Liver (tissue), 9 donors: ENCODE results near the gene RBM28. TPM values are rescaled to one million over a fixed set of nuclear protein-coding genes. Genes with fewer than 3 reads are reported as not detected.

Source experiments
- DNase-seq: peaks from one replicate; pipeline ENCODE4 v3.0.0-alpha.2; 2017; ENCODE audit warnings: low spot score
- H3K27ac ChIP-seq, 2 donors: one replicate each; pipeline ENCODE4 v1.7.0; 2013; ENCODE audit warnings: inconsistent platforms in 2 of 2, low read length in 2 of 2, control low read depth in 1 of 2, low read depth in 1 of 2, mild to moderate bottlenecking in 1 of 2
- H3K27me3 ChIP-seq, 4 donors: one replicate each; pipeline versions ENCODE4 v1.6.1 to v1.7.0; 2013; ENCODE audit warnings: low read length in 3 of 4, inconsistent platforms in 1 of 4, mild to moderate bottlenecking in 1 of 4, moderate library complexity in 1 of 4; ENCODE audit not compliant: control insufficient read depth in 4 of 4, insufficient read depth in 4 of 4
- H3K36me3 ChIP-seq, 4 donors: one replicate each; pipeline versions ENCODE4 v1.6.1 to v1.7.0; 2013; ENCODE audit warnings: low read length in 3 of 4, mild to moderate bottlenecking in 3 of 4, low read depth in 1 of 4, moderate library complexity in 1 of 4; ENCODE audit not compliant: control insufficient read depth in 4 of 4, insufficient read depth in 3 of 4
- H3K4me1 ChIP-seq, 4 donors: one replicate each; pipeline versions ENCODE4 v1.6.1 to v1.7.0; 2013; ENCODE audit warnings: low read length in 3 of 4, mild to moderate bottlenecking in 3 of 4, moderate library complexity in 1 of 4; ENCODE audit not compliant: control insufficient read depth in 4 of 4, insufficient read depth in 4 of 4
- H3K4me3 ChIP-seq, 3 donors: one replicate each; pipeline versions ENCODE4 v1.6.1 to v1.7.0; 2013; ENCODE audit warnings: low read length in 3 of 3, control low read depth in 1 of 3, low read depth in 1 of 3, mild to moderate bottlenecking in 1 of 3
- H3K9ac ChIP-seq, 2 donors: one replicate each; pipeline ENCODE4 v1.7.0; 2013; ENCODE audit warnings: low read length in 2 of 2, mild to moderate bottlenecking in 2 of 2, moderate library complexity in 2 of 2, control low read depth in 1 of 2, low read depth in 1 of 2
- H3K9me3 ChIP-seq, 4 donors: one replicate each; pipeline versions ENCODE4 v1.6.1 to v1.7.0; 2013; ENCODE audit warnings: low read length in 3 of 4; ENCODE audit not compliant: control insufficient read depth in 4 of 4
- EGR1 ChIP-seq, 2 donors: IDR thresholded peaks; 2 replicates each; pipeline ENCODE4 v1.6.1; 2016 to 2018; ENCODE audit warnings: antibody characterized with exemption in 2 of 2, low read depth in 2 of 2
- FOXA1 ChIP-seq: IDR thresholded peaks from 2 replicates; pipeline ENCODE4 v1.6.1; 2016; ENCODE audit warnings: antibody characterized with exemption
- FOXA2 ChIP-seq: IDR thresholded peaks from 2 replicates; pipeline ENCODE4 v1.6.1; 2016; ENCODE audit warnings: antibody characterized with exemption
- HNF4A ChIP-seq, 2 donors: conservative IDR thresholded peaks; 2 replicates each; pipeline ENCODE4 v1.6.1; 2016; ENCODE audit warnings: antibody characterized with exemption in 2 of 2, mild to moderate bottlenecking in 2 of 2
- HNF4G ChIP-seq: IDR thresholded peaks from 2 replicates; pipeline ENCODE4 v1.6.1; 2016; ENCODE audit warnings: antibody characterized with exemption
- JUND ChIP-seq, 2 donors: IDR thresholded peaks; 2 replicates each; pipeline ENCODE4 v1.6.1; 2016; ENCODE audit warnings: antibody characterized with exemption in 2 of 2
- RAD21 ChIP-seq, 2 donors: IDR thresholded peaks; 2 replicates each; pipeline ENCODE4 v1.6.1; 2016; ENCODE audit warnings: antibody characterized with exemption in 2 of 2, mild to moderate bottlenecking in 2 of 2
- RXRA ChIP-seq, 2 donors: IDR thresholded peaks; 2 replicates each; pipeline ENCODE4 v1.6.1; 2017 to 2018; ENCODE audit warnings: antibody characterized with exemption in 2 of 2, mild to moderate bottlenecking in 1 of 2
- SP1 ChIP-seq: IDR thresholded peaks from 2 replicates; pipeline ENCODE4 v1.6.1; 2018; ENCODE audit warnings: antibody characterized with exemption, mild to moderate bottlenecking
- ZBTB33 ChIP-seq: IDR thresholded peaks from 2 replicates; pipeline ENCODE4 v1.6.1; 2016; ENCODE audit warnings: antibody characterized with exemption
- WGBS: extraction: QIAGEN DNeasy Blood & Tissue Kit; methylation state at CpG from one replicate; pipeline ENCODE4 v1.1.7; 2013; 5-methylcytosine and 5-hydroxymethylcytosine counted together
- polyA plus RNA-seq, 2 donors: library from polyadenylated mRNA; stranded (reverse) in 1 of 2; unstranded in 1 of 2; fragments of 200-250 nt in 1 of 2; fragments of >200 nt in 1 of 2; fragmentation: Nextera tagmentation in 1 of 2; extraction: Ambion mirVana in 1 of 2; gene quantifications; one replicate each; pipeline versions ENCODE4 v1.2.1 to v1.2.3, GENCODE V29; 2013 to 2015
- total RNA-seq, 2 donors: library from RNA; depleted of rRNA; stranded (reverse); fragments of >200 nt; gene quantifications; one replicate each; pipeline ENCODE4 v1.2.3, GENCODE V29; 2014
- TF ChIP-seq, protein P1 (sequence below): fragments of 150-350 bp; IDR thresholded peaks from 2 replicates; pipeline ENCODE4 v1.5.1; 2017; ENCODE audit warnings: improper control_type of control experiment, low read depth, low read length; ENCODE audit not compliant: missing input control
- TF ChIP-seq, protein P2 (sequence below): IDR thresholded peaks from 2 replicates; pipeline ENCODE4 v1.6.1; 2016; ENCODE audit warnings: antibody characterized with exemption
- donor health status: healthy.
- donor health status: healthy.
- donor health status: healthy.
- donor health status: healthy.
- donor health status: healthy.

Gene RBM28
- total and polyA plus RNA-seq, 4 donors: 3.6 to 16.1 (median 11.7) TPM

- H3K4me3 ChIP-seq: no peak overlapping the region
- TF ChIP-seq FOXA1 (no peak), RAD21 (IDR thresholded peaks at IDR 0.05) (peak; percentile 76 to 86)
- TF ChIP-seq, protein P1, sequence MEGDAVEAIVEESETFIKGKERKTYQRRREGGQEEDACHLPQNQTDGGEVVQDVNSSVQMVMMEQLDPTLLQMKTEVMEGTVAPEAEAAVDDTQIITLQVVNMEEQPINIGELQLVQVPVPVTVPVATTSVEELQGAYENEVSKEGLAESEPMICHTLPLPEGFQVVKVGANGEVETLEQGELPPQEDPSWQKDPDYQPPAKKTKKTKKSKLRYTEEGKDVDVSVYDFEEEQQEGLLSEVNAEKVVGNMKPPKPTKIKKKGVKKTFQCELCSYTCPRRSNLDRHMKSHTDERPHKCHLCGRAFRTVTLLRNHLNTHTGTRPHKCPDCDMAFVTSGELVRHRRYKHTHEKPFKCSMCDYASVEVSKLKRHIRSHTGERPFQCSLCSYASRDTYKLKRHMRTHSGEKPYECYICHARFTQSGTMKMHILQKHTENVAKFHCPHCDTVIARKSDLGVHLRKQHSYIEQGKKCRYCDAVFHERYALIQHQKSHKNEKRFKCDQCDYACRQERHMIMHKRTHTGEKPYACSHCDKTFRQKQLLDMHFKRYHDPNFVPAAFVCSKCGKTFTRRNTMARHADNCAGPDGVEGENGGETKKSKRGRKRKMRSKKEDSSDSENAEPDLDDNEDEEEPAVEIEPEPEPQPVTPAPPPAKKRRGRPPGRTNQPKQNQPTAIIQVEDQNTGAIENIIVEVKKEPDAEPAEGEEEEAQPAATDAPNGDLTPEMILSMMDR: peak; percentile 81
- no peaks in the 10 kb centered on the region for H3K27me3 ChIP-seq
- no peak overlapping the region for H3K9ac ChIP-seq
- no peaks in the 10 kb centered on the region for H3K36me3 ChIP-seq
- 29% methylated on average over 24 of the region's 24 CpGs for WGBS
- H3K9me3 ChIP-seq: no peaks in the 10 kb centered on the region
- peak; percentile 76 for DNase-seq
- H3K27ac ChIP-seq: no peak overlapping the region
- no peaks in the 10 kb centered on the region for H3K4me1 ChIP-seq
Observed at GRCh38 chr7:128387216-128388144, 43.8 kb upstream of the RBM28 start.

- no peak for TF ChIP-seq RAD21 (IDR thresholded peaks at IDR 0.05)
- TF ChIP-seq JUND (IDR thresholded peaks at IDR 0.05): no peak
- TF ChIP-seq FOXA2: no peak
- no peak for TF ChIP-seq EGR1 (IDR thresholded peaks at IDR 0.05; ENCODE audit: low read depth in 2 of 2)
- TF ChIP-seq HNF4A (conservative IDR thresholded peaks at IDR 0.05): peak; percentile 20 to 28
- 79% methylated on average over 4 of the region's 4 CpGs for WGBS
- Histone ChIP-seq H3K27me3 (no peaks in the 10 kb centered on the region), H3K36me3 (no peaks in the 10 kb centered on the region), H3K4me1 (no peaks in the 10 kb centered on the region), H3K4me3 (no peak overlapping the region), H3K27ac (no peak overlapping the region), H3K9me3 (no peaks in the 10 kb centered on the region), H3K9ac (no peak overlapping the region)
- no peak for DNase-seq
Observed at GRCh38 chr7:128385988-128386925, 42.5 kb upstream of the RBM28 start.

DNA sequence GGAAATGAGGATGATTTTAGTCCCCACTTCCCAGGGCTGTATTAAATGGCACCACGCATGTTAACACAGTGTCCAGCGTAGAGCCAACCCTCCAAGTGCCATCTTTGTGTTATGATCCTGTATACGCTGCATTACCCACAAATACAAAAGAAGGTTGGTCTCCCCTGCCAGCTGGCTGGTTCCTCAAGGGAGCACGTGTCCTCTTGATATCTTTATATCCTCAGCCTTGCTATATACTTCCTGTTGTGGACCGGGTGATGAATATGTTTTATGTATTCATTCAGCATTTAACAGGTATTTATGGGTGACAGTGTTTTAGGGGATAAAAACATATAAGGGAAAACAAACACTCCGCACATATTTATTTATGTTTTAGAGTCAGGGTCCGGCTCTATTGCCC lies 41.0 kb upstream of the RBM28 start:
- H3K4me3 ChIP-seq: no peak overlapping the region
- no peaks in the 10 kb centered on the region for H3K9me3 ChIP-seq
- no peaks in the 10 kb centered on the region for H3K36me3 ChIP-seq
- H3K27ac ChIP-seq: no peak overlapping the region
- no peaks in the 10 kb centered on the region for H3K4me1 ChIP-seq
- no peaks in the 10 kb centered on the region for H3K27me3 ChIP-seq
- no peak overlapping the region for H3K9ac ChIP-seq
- TF ChIP-seq ZBTB33: no peak
- TF ChIP-seq, protein P2, sequence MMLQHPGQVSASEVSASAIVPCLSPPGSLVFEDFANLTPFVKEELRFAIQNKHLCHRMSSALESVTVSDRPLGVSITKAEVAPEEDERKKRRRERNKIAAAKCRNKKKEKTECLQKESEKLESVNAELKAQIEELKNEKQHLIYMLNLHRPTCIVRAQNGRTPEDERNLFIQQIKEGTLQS: no peak
- no peak for TF ChIP-seq SP1
- TF ChIP-seq RXRA (IDR thresholded peaks at IDR 0.05): no peak
- no peak for TF ChIP-seq HNF4G
- WGBS: 82% methylated on average over 7 of the region's 7 CpGs
- no peak for DNase-seq
